Measurements from ENCODE around the gene RBBP5. TPM values are rescaled to one million over a fixed set of nuclear protein-coding genes. Genes with fewer than 3 reads are reported as not detected.

The RBBP5 gene
- total and polyA plus RNA-seq, 2 of the 4 experiments (the other 2 are of a cell fraction) = 7.3 to 37.5 TPM

GRCh38 chr1:205057808-205058575 is 63.8 kb downstream of the RBBP5 start:
- H3K4me1 ChIP-seq (ENCODE audit: control insufficient read depth, insufficient read depth, low read length) = no peaks in the 10 kb centered on the region
- WGBS, 2 experiments (ENCODE audit: extremely low coverage in 2 of 2, insufficient read length in 1 of 2) = 73% methylated on average over 2 of the region's 19 CpGs; no CpG with 5 or more reads in 1 of the 2 experiments
- H2AK9ac ChIP-seq (replicated peaks; ENCODE audit: low read depth, low read length, poor library complexity) = no peak overlapping the region
- H2BK15ac ChIP-seq (ENCODE audit: low read depth, low read length) = no peak overlapping the region
- TF ChIP-seq POLR2A (IDR thresholded peaks at IDR 0.05; ENCODE audit: low read depth, low read length) (no peak), USF2 (IDR thresholded peaks at IDR 0.05; ENCODE audit: low read depth, low read length) (no peak), MAZ (IDR thresholded peaks at IDR 0.05; ENCODE audit: borderline replicate concordance, low read depth, low read length) (no peak), MAFK (IDR thresholded peaks at IDR 0.05; ENCODE audit: low read depth, low read length) (no peak), NFE2L2 (IDR thresholded peaks at IDR 0.05; ENCODE audit: low read depth, low read length) (no peak), CEBPB (IDR thresholded peaks at IDR 0.05; ENCODE audit: low read depth, low read length) (no peak), RAD21 (IDR thresholded peaks at IDR 0.05; ENCODE audit: low read length) (no peak), MXI1 (IDR thresholded peaks at IDR 0.05; ENCODE audit: borderline replicate concordance, low read depth, low read length) (no peak), BHLHE40 (IDR thresholded peaks at IDR 0.05; ENCODE audit: low read depth, low read length) (no peak), FOS (IDR thresholded peaks at IDR 0.05; ENCODE audit: low read depth, low read length) (no peak), SMC3 (IDR thresholded peaks at IDR 0.05; ENCODE audit: low read depth, low read length) (no peak)
- TF ChIP-seq, protein P1, sequence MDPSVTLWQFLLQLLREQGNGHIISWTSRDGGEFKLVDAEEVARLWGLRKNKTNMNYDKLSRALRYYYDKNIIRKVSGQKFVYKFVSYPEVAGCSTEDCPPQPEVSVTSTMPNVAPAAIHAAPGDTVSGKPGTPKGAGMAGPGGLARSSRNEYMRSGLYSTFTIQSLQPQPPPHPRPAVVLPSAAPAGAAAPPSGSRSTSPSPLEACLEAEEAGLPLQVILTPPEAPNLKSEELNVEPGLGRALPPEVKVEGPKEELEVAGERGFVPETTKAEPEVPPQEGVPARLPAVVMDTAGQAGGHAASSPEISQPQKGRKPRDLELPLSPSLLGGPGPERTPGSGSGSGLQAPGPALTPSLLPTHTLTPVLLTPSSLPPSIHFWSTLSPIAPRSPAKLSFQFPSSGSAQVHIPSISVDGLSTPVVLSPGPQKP (IDR thresholded peaks at IDR 0.05; ENCODE audit: borderline replicate concordance, low read depth, low read length) = no peak
- no peak for DNase-seq
- H4K5ac ChIP-seq (ENCODE audit: low read depth, low read length) = no peak overlapping the region
- CTCF ChIA-PET = no interaction called here
- H3K4me2 ChIP-seq (ENCODE audit: low read depth, low read length) = no peak overlapping the region
- no peaks in the 10 kb centered on the region for H3K9me3 ChIP-seq (ENCODE audit: control insufficient read depth, insufficient read depth, low read length)
- POLR2A ChIA-PET (ENCODE audit: unreplicated experiment) = no interaction called here
- no peak overlapping the region for H3K23ac ChIP-seq (ENCODE audit: low read depth, low read length)
- no peak overlapping the region for H2AFZ ChIP-seq (replicated peaks; ENCODE audit: low read length, poor library complexity)
- no peak overlapping the region for H3K18ac ChIP-seq (ENCODE audit: low read depth, low read length)
- H3K9me1 ChIP-seq (ENCODE audit: insufficient read depth, low read length) = no peaks in the 10 kb centered on the region
- no peak overlapping the region for H3K56ac ChIP-seq (ENCODE audit: extremely low read depth, insufficient read depth, low read length)
- dilution Hi-C loops (cut with HindIII; ENCODE audit: low sequenced_read_pairs, unreplicated experiment) = no loop called here
- no peak overlapping the region for H2BK120ac ChIP-seq (ENCODE audit: low read depth, low read length)
- in situ Hi-C loops (cut with MboI; ENCODE audit: low sequenced_read_pairs) = no loop called here
- peaks cover 32% of the 10 kb centered on the region for H3K27me3 ChIP-seq (ENCODE audit: control insufficient read depth, insufficient read depth, low read length)
- H4K20me1 ChIP-seq (ENCODE audit: insufficient read depth, low read length) = no peaks in the 10 kb centered on the region
- H2BK20ac ChIP-seq (ENCODE audit: low read depth, low read length) = no peak overlapping the region
- no peak overlapping the region for H3K4me3 ChIP-seq (ENCODE audit: insufficient read depth, low read depth, low read length)
- no peaks in the 10 kb centered on the region for H3K79me1 ChIP-seq (ENCODE audit: low read depth in 1 of 2, low read length in 2 of 2)
- no peak overlapping the region for H3K9ac ChIP-seq (ENCODE audit: low read depth, low read length)
- H3K27ac ChIP-seq (ENCODE audit: insufficient read depth, low read length) = no peak overlapping the region
- intact Hi-C loops (cut with micrococcal nuclease) = no loop called here
- no peak overlapping the region for H4K91ac ChIP-seq (ENCODE audit: insufficient read depth, low read depth, low read length)
- H3K36me3 ChIP-seq (ENCODE audit: control insufficient read depth, insufficient read depth, low read length) = no peaks in the 10 kb centered on the region
- no peak overlapping the region for H4K8ac ChIP-seq (ENCODE audit: low read depth in 2 of 2, low read length in 2 of 2)
- ATAC-seq (ENCODE audit: low read depth) = no peak
- BruUV-seq (replicated peaks) = no TSS peak
- no peak overlapping the region for H2AK5ac ChIP-seq (ENCODE audit: low read depth, low read length)
- H3K14ac ChIP-seq (replicated peaks; ENCODE audit: low read depth, low read length) = no peak overlapping the region
- no peak overlapping the region for H2BK5ac ChIP-seq (ENCODE audit: low read depth, low read length, poor library complexity, severe bottlenecking)
- no peak overlapping the region for H3K4ac ChIP-seq (ENCODE audit: low read depth, low read length)

Data from IMR-90 (cell line).